HuH-7.5 (cell line): ENCODE measurements around the gene SYPL2.

Source experiments
- DNase-seq: peaks from one replicate; pipeline ENCODE4 v3.0.0; 2011; ENCODE audit warnings: low spot score

The SYPL2 gene

GRCh38 chr1:109517337-109517736 lies 51.0 kb downstream of the SYPL2 start:
- no peak for DNase-seq

- no peak for DNase-seq
Observed at GRCh38 chr1:109521002-109521951, 54.9 kb downstream of the SYPL2 start.

GRCh38 chr1:109522026-109522425 lies 55.7 kb downstream of the SYPL2 start:
- no peak for DNase-seq

DNA sequence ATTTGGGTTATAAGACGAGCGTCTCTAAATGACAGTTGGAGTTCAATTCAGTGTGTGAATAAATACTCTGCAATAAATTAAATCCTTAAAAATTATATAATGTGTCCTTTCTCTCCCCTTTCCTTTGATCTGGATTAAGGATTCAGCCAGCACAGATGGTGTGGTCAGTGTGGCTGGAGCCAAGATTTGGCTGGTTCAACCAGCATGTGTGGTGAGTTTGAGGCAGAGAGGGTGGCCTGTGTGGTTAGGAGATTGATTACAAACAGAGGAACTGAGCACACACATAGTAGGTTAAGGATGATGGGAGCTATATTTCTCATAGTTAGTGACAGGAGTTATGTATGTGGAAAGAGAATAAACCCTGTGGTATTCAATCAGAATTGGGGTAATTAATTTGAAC lies 57.4 kb downstream of the SYPL2 start:
- no peak for DNase-seq

DNA sequence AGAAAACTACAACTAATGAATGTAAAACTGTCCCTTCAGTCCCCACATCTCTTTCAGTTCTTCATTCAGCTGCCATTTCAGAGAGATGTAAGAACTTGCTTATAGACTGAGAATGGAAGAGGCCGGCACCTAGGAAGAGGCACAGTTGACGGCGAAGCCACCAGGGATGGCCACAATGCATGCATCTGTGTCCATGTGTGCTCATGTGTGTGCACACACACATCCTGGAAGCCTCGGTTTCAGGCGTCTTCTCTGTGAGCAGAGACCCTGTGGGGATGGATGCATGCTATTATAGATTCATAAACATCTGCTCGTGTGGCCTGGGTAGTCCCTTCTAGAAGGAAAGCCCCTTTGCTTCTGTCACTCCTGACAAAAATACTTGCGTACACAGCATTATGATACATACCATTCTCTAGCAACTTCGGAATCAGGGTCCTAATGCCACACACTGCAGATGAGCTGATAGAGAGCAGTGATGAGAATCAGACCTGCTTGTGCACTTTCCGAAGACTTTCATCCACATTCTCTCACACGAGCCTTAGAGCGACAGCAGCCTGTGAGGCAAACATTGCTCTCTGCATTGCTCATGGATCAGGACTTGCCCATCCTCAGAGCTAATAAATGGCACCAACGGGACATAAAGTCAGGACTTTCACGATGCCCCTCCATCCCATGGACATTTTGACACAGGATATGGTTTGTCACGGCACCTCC lies 60.9 kb downstream of the SYPL2 start:
- no peak for DNase-seq

GRCh38 chr1:109527846-109528695 lies 61.7 kb downstream of the SYPL2 start:
- DNase-seq = no peak

GRCh38 chr1:109528712-109529111 lies 62.4 kb downstream of the SYPL2 start:
- DNase-seq = no peak

GRCh38 chr1:109529881-109530456 lies 63.6 kb downstream of the SYPL2 start:
- DNase-seq = no peak

GRCh38 chr1:109530457-109531087 lies 64.2 kb downstream of the SYPL2 start:
- DNase-seq = no peak

DNA sequence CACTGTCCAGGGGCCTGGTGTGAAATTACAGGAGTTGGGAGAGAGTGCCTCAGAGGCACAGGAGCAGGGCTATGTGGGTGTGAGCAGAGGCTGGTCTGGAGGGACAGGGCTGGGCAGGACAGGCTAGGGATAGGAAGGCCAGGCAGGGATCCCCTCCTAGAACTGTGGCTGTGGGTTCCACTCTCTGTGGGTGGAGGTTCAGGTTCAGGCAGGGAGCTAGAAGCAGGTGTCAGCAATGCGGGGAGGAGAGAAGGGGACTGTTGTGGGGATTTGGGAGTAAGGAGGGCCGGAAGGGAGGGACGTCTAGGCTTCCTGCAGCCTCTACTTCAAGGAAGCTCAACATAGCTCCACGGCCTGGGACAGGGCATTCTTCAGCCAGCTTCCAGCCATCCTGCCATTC lies 65.0 kb downstream of the SYPL2 start:
- DNase-seq = no peak
